HG02759 (cell line): Measurements from ENCODE around the gene MAP3K9.

Source experiments
- ATAC-seq: cut with Tn5 transposase; IDR thresholded peaks from one replicate; pipeline ENCODE4 v1.9.1; 2021; ENCODE audit warnings: mild to moderate bottlenecking, moderate library complexity; ENCODE audit not compliant: unreplicated experiment

MAP3K9 gene

GRCh38 chr14:70821584-70822529 is 12.5 kb upstream of the MAP3K9 start:
- peak; percentile 40 for ATAC-seq

GRCh38 chr14:70816525-70816924 is 7.2 kb upstream of the MAP3K9 start:
- ATAC-seq = no peak

- no peak for ATAC-seq
Observed at GRCh38 chr14:70814466-70814865, 5.2 kb upstream of the MAP3K9 start.

GRCh38 chr14:70812124-70812818 is 3.0 kb upstream of the MAP3K9 start:
- ATAC-seq = no peak

- ATAC-seq = no peak
Observed at GRCh38 chr14:70811578-70811977, 2.3 kb upstream of the MAP3K9 start.

GRCh38 chr14:70811050-70811449 is 1.7 kb upstream of the MAP3K9 start:
- no peak for ATAC-seq

GRCh38 chr14:70810621-70811020 is 1.3 kb upstream of the MAP3K9 start:
- ATAC-seq = no peak

GRCh38 chr14:70808416-70809224 is 693 bp downstream of the MAP3K9 start:
- peak; percentile 18 for ATAC-seq

- no peak for ATAC-seq
Observed at GRCh38 chr14:70807898-70808415, 1.4 kb downstream of the MAP3K9 start.

GRCh38 chr14:70804556-70805162 is 4.7 kb downstream of the MAP3K9 start:
- ATAC-seq = no peak

- peak; percentile 84 for ATAC-seq
Observed at GRCh38 chr14:70803321-70804310, 5.7 kb downstream of the MAP3K9 start.

- no peak for ATAC-seq
Observed at GRCh38 chr14:70802379-70802778, 6.9 kb downstream of the MAP3K9 start.

GRCh38 chr14:70801836-70802235 is 7.5 kb downstream of the MAP3K9 start:
- ATAC-seq = no peak

- ATAC-seq = no peak
Observed at GRCh38 chr14:70796551-70796950, 12.8 kb downstream of the MAP3K9 start.

GRCh38 chr14:70794294-70794693 is 15.0 kb downstream of the MAP3K9 start:
- no peak for ATAC-seq

GRCh38 chr14:70793637-70794036 is 15.7 kb downstream of the MAP3K9 start:
- ATAC-seq = no peak

GRCh38 chr14:70792939-70793338 is 16.4 kb downstream of the MAP3K9 start:
- ATAC-seq = no peak

- no peak for ATAC-seq
Observed at GRCh38 chr14:70791971-70792370, 17.3 kb downstream of the MAP3K9 start.

- no peak for ATAC-seq
Observed at GRCh38 chr14:70789961-70790360, 19.4 kb downstream of the MAP3K9 start.
